PC-9 (cell line): ENCODE results near the gene ANO7.

Source experiments
- CTCF ChIP-seq: fragments of 200-600 bp; sonication (generic); conservative IDR thresholded peaks from 2 replicates; pipeline ENCODE4 v1.6.1; 2017; ENCODE audit warnings: mixed run types, antibody characterized with exemption, mild to moderate bottlenecking, moderate library complexity
- EZH2 ChIP-seq: fragments of 200-600 bp; sonication (generic); IDR thresholded peaks from 2 replicates; pipeline ENCODE4 v1.8.0; 2017; ENCODE audit warnings: antibody characterized with exemption, low read depth

GRCh38 chr2:241215421-241215820, 26.9 kb downstream of the ANO7 start:
- TF ChIP-seq CTCF (no peak), EZH2 (no peak)
